ENCODE data around the gene SETBP1. TPM values are rescaled to one million over a fixed set of nuclear protein-coding genes. Genes with fewer than 3 reads are reported as not detected.

Gene SETBP1
- total RNA-seq, 4 donors from 2014 or later, result 3.3 to 86.6 (median 16.3) TPM

- H3K36me3 ChIP-seq, result no peaks in the 10 kb centered on the region
- H3K27me3 ChIP-seq, result no peaks in the 10 kb centered on the region
- no peak for DNase-seq
- no peak overlapping the region for H3K27ac ChIP-seq
- H3K9me3 ChIP-seq, result no peaks in the 10 kb centered on the region
- TF ChIP-seq POLR2A (IDR thresholded peaks at IDR 0.05) (no peak), CTCF (IDR thresholded peaks at IDR 0.05) (no peak)
- H3K4me3 ChIP-seq, result no peak overlapping the region
- peaks cover 0 to 33% (median 16%) of the 10 kb centered on the region in 4 donors for H3K4me1 ChIP-seq
These were observed 51.9 kb downstream of the SETBP1 start for GRCh38 chr18:44732599-44732998.

- no peak overlapping the region for H3K27ac ChIP-seq
- no peaks in the 10 kb centered on the region for H3K9me3 ChIP-seq
- TF ChIP-seq CTCF (IDR thresholded peaks at IDR 0.05) (no peak), POLR2A (IDR thresholded peaks at IDR 0.05) (no peak)
- peaks cover 0 to 33% (median 16%) of the 10 kb centered on the region in 4 donors for H3K4me1 ChIP-seq
- no peaks in the 10 kb centered on the region for H3K27me3 ChIP-seq
- H3K36me3 ChIP-seq, result no peaks in the 10 kb centered on the region
- DNase-seq, result no peak
- no peak overlapping the region for H3K4me3 ChIP-seq
These were observed 52.5 kb downstream of the SETBP1 start for GRCh38 chr18:44733069-44733753.

- H3K4me1 ChIP-seq, result peaks cover 0 to 31% (median 16%) of the 10 kb centered on the region in 4 donors
- DNase-seq, result no peak
- H3K27me3 ChIP-seq, result no peaks in the 10 kb centered on the region
- TF ChIP-seq POLR2A (IDR thresholded peaks at IDR 0.05), result no peak
- no peak for TF ChIP-seq CTCF (IDR thresholded peaks at IDR 0.05)
- no peak overlapping the region for H3K4me3 ChIP-seq
- H3K9me3 ChIP-seq, result no peaks in the 10 kb centered on the region
- H3K36me3 ChIP-seq, result no peaks in the 10 kb centered on the region
- no peak overlapping the region for H3K27ac ChIP-seq
These were observed 53.2 kb downstream of the SETBP1 start for GRCh38 chr18:44733754-44734465.

GRCh38 chr18:44735096-44735495 is 54.4 kb downstream of the SETBP1 start:
- H3K27ac ChIP-seq, result no peak overlapping the region
- H3K36me3 ChIP-seq, result no peaks in the 10 kb centered on the region
- peaks cover 0 to 19% (median 12%) of the 10 kb centered on the region in 4 donors for H3K4me1 ChIP-seq

More at GRCh38 chr18:44735096-44735495, 54.4 kb downstream of the SETBP1 start:
- H3K27me3 ChIP-seq, result no peaks in the 10 kb centered on the region
- no peak for TF ChIP-seq CTCF (IDR thresholded peaks at IDR 0.05)
- TF ChIP-seq POLR2A (IDR thresholded peaks at IDR 0.05), result no peak
- no peaks in the 10 kb centered on the region for H3K9me3 ChIP-seq
- DNase-seq, result no peak
- H3K4me3 ChIP-seq, result no peak overlapping the region
